GM13976 (cell line): ENCODE measurements around the gene RPRD1A.
"Not testable (repeated sequence)": the region's sequence is repeated elsewhere in the genome, so short reads cannot be mapped to it uniquely, and the experiment has no call there.

Source experiments
- DNase-seq: peaks from one replicate; pipeline ENCODE4 v3.0.0; 2012; ENCODE audit warnings: low spot score
- CTCF ChIP-seq: IDR thresholded peaks from 2 replicates; pipeline ENCODE4 v1.5.1; 2012; ENCODE audit warnings: borderline replicate concordance, mild to moderate bottlenecking; ENCODE audit not compliant: insufficient read depth; ENCODE audit errors: extremely low read depth, missing control alignments, control extremely low read depth
- in situ Hi-C: fragments of 300-500 bp; cut with MboI; formaldehyde crosslinking; loops from one replicate; pipeline ENCODE4 v1.12.0; 2022; ENCODE audit warnings: low sequenced_read_pairs, mixed read lengths, inconsistent platforms; ENCODE audit not compliant: unreplicated experiment

The RPRD1A gene

GRCh38 chr18:36066001-36066400, 1.4 kb downstream of the RPRD1A start:
- DNase-seq: no peak
- TF ChIP-seq CTCF: no peak
- in situ Hi-C loops: no loop called here

GRCh38 chr18:36064809-36065079, 2.6 kb downstream of the RPRD1A start:
- in situ Hi-C loops, DNase-seq: not testable (repeated sequence)

- TF ChIP-seq CTCF: no peak
- DNase-seq: no peak
- in situ Hi-C loops: no loop called here
Observed at GRCh38 chr18:36064027-36064808, 3.1 kb downstream of the RPRD1A start.

- TF ChIP-seq CTCF: no peak
- DNase-seq: no peak
- in situ Hi-C loops: no loop called here
Observed at GRCh38 chr18:36058674-36059073, 8.7 kb downstream of the RPRD1A start.

GRCh38 chr18:36051760-36052159, 15.6 kb downstream of the RPRD1A start:
- no peak for DNase-seq
- in situ Hi-C loops: no loop called here
- TF ChIP-seq CTCF: no peak

- in situ Hi-C loops: no loop called here
- no peak for DNase-seq
- TF ChIP-seq CTCF: no peak
Observed at GRCh38 chr18:36050479-36050878, 16.9 kb downstream of the RPRD1A start.

- no peak for TF ChIP-seq CTCF
- DNase-seq: no peak
- in situ Hi-C loops: no loop called here
Observed at GRCh38 chr18:36047521-36047920, 19.8 kb downstream of the RPRD1A start.
